Measurements from ENCODE around the gene GPR27. TPM values are rescaled to one million over a fixed set of nuclear protein-coding genes. Genes with fewer than 3 reads are reported as not detected.

The GPR27 gene
- total and polyA plus RNA-seq, 2 of the 8 experiments (the other 6 are each of a cell fraction or from before 2014, with no cell fraction given), result 11.3 to 12.5 TPM

DNA sequence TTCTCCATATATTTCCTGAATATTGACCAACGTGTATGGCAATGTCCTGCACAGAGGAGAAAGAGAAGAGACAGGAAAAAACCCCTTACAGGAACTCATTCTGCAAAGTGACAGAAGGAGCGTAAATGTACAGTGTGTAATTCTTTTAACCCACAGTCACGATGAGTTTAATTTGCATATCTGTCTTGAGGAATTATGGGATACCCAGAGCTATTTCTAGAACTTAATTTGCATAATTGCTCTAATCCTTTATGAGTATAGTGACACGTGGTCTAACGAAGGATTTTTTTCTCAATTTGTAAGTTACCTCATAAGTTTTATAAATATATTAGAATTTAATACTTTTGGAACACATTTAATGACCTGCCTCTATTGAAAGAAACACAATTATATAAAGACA, 9.8 kb downstream of the GPR27 start:
- Histone ChIP-seq H3K4ac (replicated peaks; ENCODE audit: insufficient read length, low read depth, low read length) (no peak overlapping the region), H2BK15ac (ENCODE audit: low read length) (no peak overlapping the region), H3K4me1 (replicated peaks in 1 of 4; ENCODE audit: control insufficient read depth in 3 of 4, insufficient read depth in 4 of 4, low read length in 3 of 4) (peaks cover 0 to 2% (median 0%) of the 10 kb centered on the region in 4 experiments; a peak in 1 of 7 replicates), H3K79me1 (ENCODE audit: low read depth, low read length) (no peaks in the 10 kb centered on the region), H4K20me1 (replicated peaks in 1 of 2; ENCODE audit: control insufficient read depth in 1 of 2, insufficient read depth in 2 of 2, low read length in 2 of 2) (no peaks in the 10 kb centered on the region), H2BK12ac (ENCODE audit: low read depth, low read length) (no peak overlapping the region), H2AK5ac (ENCODE audit: low read depth, low read length) (no peak overlapping the region), H3K36me3 (ENCODE audit: control insufficient read depth in 2 of 4, insufficient read depth in 4 of 4, low read length in 3 of 4) (no peaks in the 10 kb centered on the region), H3K23me2 (ENCODE audit: low read depth, low read length) (no peaks in the 10 kb centered on the region), H3K27me3 (replicated peaks in 1 of 4; ENCODE audit: control insufficient read depth in 3 of 4, extremely low read depth in 1 of 4, insufficient read depth in 3 of 4, low read length in 3 of 4) (no peaks in the 10 kb centered on the region), H3K9me3 (ENCODE audit: insufficient read depth in 2 of 2, low read depth in 1 of 2, low read length in 1 of 2) (no peaks in the 10 kb centered on the region), H2BK5ac (ENCODE audit: low read depth, low read length) (no peak overlapping the region), H3K14ac (ENCODE audit: insufficient read length) (no peak overlapping the region), H4K5ac (ENCODE audit: insufficient read length, low read depth, low read length) (no peak overlapping the region), H3K4me3 (ENCODE audit: extremely low read depth in 1 of 4, insufficient read depth in 2 of 4, low read depth in 3 of 4, low read length in 4 of 4) (no peak overlapping the region), H3K18ac (ENCODE audit: extremely low read depth, low read length) (no peak overlapping the region), H4K91ac (replicated peaks; ENCODE audit: insufficient read length, low read length) (no peak overlapping the region), H3K27ac (ENCODE audit: low read depth, low read length) (no peak overlapping the region), H4K8ac (ENCODE audit: extremely low read depth, insufficient read depth, low read length) (no peak overlapping the region), H3K9ac (replicated peaks in 1 of 4; ENCODE audit: extremely low read depth in 1 of 4, low read depth in 3 of 4, low read length in 3 of 4) (no peak overlapping the region), H3K4me2 (ENCODE audit: insufficient read depth in 1 of 2, low read depth in 2 of 2, low read length in 2 of 2) (no peak overlapping the region), H3K56ac (replicated peaks; ENCODE audit: insufficient read length, low read depth, low read length) (no peak overlapping the region), H3K23ac (ENCODE audit: insufficient read length) (no peak overlapping the region), H2BK120ac (replicated peaks; ENCODE audit: low read depth, low read length) (no peak overlapping the region), H2BK20ac (ENCODE audit: low read length) (no peak overlapping the region), H2AFZ (ENCODE audit: low read length) (no peak overlapping the region), H3K79me2 (ENCODE audit: control insufficient read depth in 1 of 2, insufficient read depth in 2 of 2, low read length in 2 of 2) (no peaks in the 10 kb centered on the region)
- ChIA-PET CTCF (ENCODE audit: partially characterized antibody) (interaction anchor here (0.6 to 1.4 kb wide), 3 partner anchors 33 to 1673 kb away, joined by 3 to 4 read pairs (median 3); no protein-coding TSS in a partner anchor), POLR2A (ENCODE audit: partially characterized antibody) (interaction anchor here (0.7 to 1.7 kb wide), 3 partner anchors 10 to 1709 kb away, joined by 3 read pairs; no protein-coding TSS in a partner anchor)
- FAIRE-seq, result no peak
- 93% methylated on average over 5 of the region's 5 CpGs; no CpG with 5 or more reads in 1 of the 2 experiments for WGBS, 2 experiments (ENCODE audit: extremely low coverage in 1 of 2, insufficient coverage in 1 of 2, insufficient read length in 1 of 2, insufficient replicate concordance in 2 of 2, low coverage in 1 of 2, low lambda C conversion rate in 2 of 2, missing lambda C conversion rate in 1 of 2)
- DNase-seq (ENCODE audit: low read depth in 1 of 2, low spot score in 2 of 2), result no peak
- no peak for TF ChIP-seq TCF12 (IDR thresholded peaks at IDR 0.05; ENCODE audit: low read depth, low read length)
- no peak for TF ChIP-seq GTF2F1 (IDR thresholded peaks at IDR 0.05; ENCODE audit: borderline replicate concordance, low read depth, low read length)
- no peak for TF ChIP-seq BCL11A (IDR thresholded peaks at IDR 0.05; ENCODE audit: low read depth in 2 of 2, low read length in 2 of 2)
- no peak for TF ChIP-seq SP4 (IDR thresholded peaks at IDR 0.05; ENCODE audit: low read length)
- TF ChIP-seq JUND (IDR thresholded peaks at IDR 0.05; ENCODE audit: low read length), result no peak
- no peak for TF ChIP-seq FOSL1 (IDR thresholded peaks at IDR 0.05; ENCODE audit: insufficient read depth, low read depth, low read length)

Measured in H1 (cell line).